AG04449 (cell line): Measurements from ENCODE around the gene UBB.
A peak's percentile ranks its signal among the peaks of the same experiment; 100 is the strongest.

Experiments used
- CTCF ChIA-PET: fragments of 350-600 bp; formaldehyde crosslinking; extraction: SDS; loops from one replicate; lab custom pipeline; 2021; ENCODE audit warnings: antibody characterized with exemption; lab: Yijun Ruan, JAX
- POLR2A ChIA-PET: fragments of 400-600, 350-600 bp; formaldehyde crosslinking; extraction: SDS; loops from one replicate; lab custom pipeline; 2020; ENCODE audit warnings: antibody characterized with exemption, inconsistent platforms; lab: Yijun Ruan, JAX
- DNase-seq: peaks from one replicate; pipeline ENCODE4 v3.0.0-alpha.2; 2010; ENCODE audit warnings: low read depth, low spot score
- H3K4me3 ChIP-seq: 2 replicates; pipeline ENCODE4 v1.5.1; 2011; ENCODE audit warnings: low read depth, mild to moderate bottlenecking, control low read depth, low read length
- CTCF ChIP-seq: IDR thresholded peaks from one replicate; pipeline ENCODE4 v1.5.1; 2011; ENCODE audit warnings: mild to moderate bottlenecking, moderate library complexity, low read length, control low read depth, inconsistent platforms; ENCODE audit not compliant: insufficient read depth; ENCODE audit errors: missing control alignments

The UBB gene

DNA sequence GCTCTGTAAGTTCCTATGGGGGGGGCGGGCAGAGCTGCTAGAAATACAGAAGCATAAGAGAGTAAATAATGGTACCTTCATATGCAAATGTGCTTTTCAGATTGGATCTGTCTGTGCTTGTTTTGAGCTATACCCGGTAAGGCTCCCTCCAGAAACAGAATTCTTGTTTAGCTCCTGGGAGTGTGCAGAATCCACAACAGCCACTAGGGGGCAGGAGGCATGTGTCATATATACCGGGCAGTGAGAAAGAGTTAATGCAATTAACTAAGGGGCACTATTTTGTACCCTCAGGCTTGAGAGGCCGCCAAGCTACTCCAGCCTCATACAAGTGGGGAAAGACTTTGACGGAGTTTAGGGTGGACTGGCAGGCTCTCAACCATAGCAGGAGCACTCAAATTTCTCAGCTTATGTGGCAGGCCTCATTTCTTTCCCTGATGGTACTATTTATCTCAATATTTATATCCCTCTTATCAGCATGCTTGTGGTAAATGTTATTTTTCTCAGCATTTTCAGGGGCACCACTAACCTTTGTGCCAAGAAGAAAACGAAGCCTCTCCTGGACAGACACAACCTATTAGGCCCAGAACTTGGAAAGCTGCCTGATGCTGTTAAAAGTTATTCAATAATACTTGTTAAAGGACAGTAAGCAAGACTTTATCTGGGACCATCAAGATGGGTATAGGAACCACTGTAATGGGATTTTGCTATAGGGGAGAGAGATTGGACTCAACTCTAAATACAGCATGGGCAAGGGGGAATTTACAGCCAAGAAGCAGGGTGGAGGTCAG, 16.9 kb upstream of the UBB start:
- CTCF ChIA-PET: interaction anchor here (0.6 to 5.8 kb wide), 52 partner anchors 7 to 225 kb away, joined by 3 to 141 read pairs (median 4); partner anchors contain the start of genes CENPV, NCOR1, TRPV2 and UBB
- POLR2A ChIA-PET: interaction anchor here (0.6 to 1.6 kb wide), 4 partner anchors 11 to 75 kb away, joined by 3 to 13 read pairs (median 4); partner anchors contain the start of genes CENPV and UBB
- TF ChIP-seq CTCF: peak; percentile 79
- H3K4me3 ChIP-seq: no peak overlapping the region
- DNase-seq: no peak

- CTCF ChIA-PET: interaction anchor here (0.7 to 5.8 kb wide), 29 partner anchors 7 to 214 kb away, joined by 3 to 141 read pairs (median 5); partner anchors contain the start of genes CENPV, NCOR1, TRPV2 and UBB
- TF ChIP-seq CTCF: no peak
- POLR2A ChIA-PET: interaction anchor here (1.0 to 1.6 kb wide), 3 partner anchors 16 to 74 kb away, joined by 6 to 13 read pairs (median 6); partner anchors contain the start of gene UBB
- no peak for DNase-seq
- no peak overlapping the region for H3K4me3 ChIP-seq
Measured at GRCh38 chr17:16364625-16365024, 16.3 kb upstream of the UBB start.

DNA sequence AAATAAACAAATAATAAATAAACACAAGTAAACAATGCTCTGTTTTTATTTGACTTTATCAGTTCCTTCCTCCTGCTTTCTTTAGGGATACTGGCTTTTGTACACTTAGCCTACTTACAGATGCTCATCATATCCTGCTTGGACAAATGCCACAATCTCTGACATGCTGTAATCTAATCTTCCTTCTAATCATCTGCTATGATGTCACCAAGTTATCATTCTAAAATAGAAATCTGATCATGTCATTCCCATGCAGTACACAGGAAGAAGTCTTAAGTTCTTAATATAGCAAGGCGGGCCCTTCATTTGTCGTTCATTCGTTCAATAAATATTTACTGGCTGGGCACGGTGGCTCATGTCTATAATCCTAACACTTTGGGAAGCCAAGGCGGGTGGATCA, 9.1 kb upstream of the UBB start:
- ChIA-PET CTCF (interaction anchor here (9.9 kb wide), 1 partner anchor 7 kb away, joined by 134 read pairs; no protein-coding TSS in a partner anchor), POLR2A (no interaction called here)
- no peak for TF ChIP-seq CTCF
- no peak overlapping the region for H3K4me3 ChIP-seq
- DNase-seq: peak; percentile 45

DNA sequence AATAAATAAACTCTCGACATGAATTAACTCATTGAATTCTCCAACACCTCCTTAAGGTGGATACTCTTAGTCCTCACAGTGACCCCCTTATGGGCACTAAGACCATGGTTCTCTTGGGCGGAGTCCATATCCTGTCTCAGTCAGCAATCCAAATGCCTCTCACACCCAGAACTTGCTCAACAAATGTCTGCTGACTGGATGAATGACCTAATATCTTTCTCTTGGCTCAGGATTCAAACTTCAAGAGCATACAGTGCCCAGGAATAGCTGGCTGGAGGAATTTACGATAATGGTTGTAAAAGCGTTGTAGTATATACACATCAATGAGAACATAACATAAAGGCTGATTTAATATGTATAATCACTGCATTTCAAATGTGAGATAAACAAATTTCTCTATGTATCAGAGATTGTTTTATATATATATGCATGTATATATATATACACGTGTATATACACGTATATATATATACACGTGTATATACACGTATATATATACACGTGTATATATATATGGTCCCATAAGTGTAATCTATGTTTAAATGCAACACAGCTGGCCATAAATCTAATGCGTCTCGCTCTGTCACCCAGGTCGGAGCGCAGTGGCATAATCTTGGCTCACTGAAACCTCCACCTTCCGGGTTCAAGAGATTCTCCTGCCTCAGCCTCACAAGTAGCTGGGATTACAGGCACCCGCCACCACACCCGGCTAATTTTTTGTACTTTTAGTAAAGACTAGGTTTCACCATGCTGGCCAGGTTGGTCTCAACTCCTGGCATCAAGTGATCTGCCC, 6.5 kb upstream of the UBB start:
- peak; percentile 33 for DNase-seq
- no peak overlapping the region for H3K4me3 ChIP-seq
- ChIA-PET POLR2A (interaction anchor here (0.7 kb wide), 1 partner anchor 23 kb away, joined by 3 read pairs; no protein-coding TSS in a partner anchor), CTCF (interaction anchor here (1.2 to 9.9 kb wide), 5 partner anchors 9 to 148 kb away, joined by 3 to 134 read pairs (median 6); partner anchors contain the start of gene CENPV)
- TF ChIP-seq CTCF: no peak

- no peak for TF ChIP-seq CTCF
- POLR2A ChIA-PET: interaction anchor here (1.6 kb wide), 1 partner anchor 61 kb away, joined by 4 read pairs; no protein-coding TSS in a partner anchor
- CTCF ChIA-PET: interaction anchor here (9.9 kb wide), 1 partner anchor 13 kb away, joined by 134 read pairs; no protein-coding TSS in a partner anchor
- H3K4me3 ChIP-seq: no peak overlapping the region
- DNase-seq: no peak
Measured at GRCh38 chr17:16377941-16378341, 3.0 kb upstream of the UBB start.
